Measurements from ENCODE around the gene NCKIPSD. TPM values are rescaled to one million over a fixed set of nuclear protein-coding genes. Genes with fewer than 3 reads are reported as not detected.
"Not testable (repeated sequence)": the region's sequence is repeated elsewhere in the genome, so short reads cannot be mapped to it uniquely, and the experiment has no call there.

The NCKIPSD gene
- total RNA-seq (2022): 23.8 and 26.9 TPM in 2 replicates
- Bru-seq, nascent RNA: percentile 53 among the genes with signal in this experiment
- BruChase-seq, experiment 1, labeled RNA remaining after a 6-hour chase: percentile 69 among the genes with signal in this experiment
- percentile 63 among the genes with signal in this experiment for BruChase-seq, experiment 2, labeled RNA remaining after a 2-hour chase
- long read RNA-seq, transcript NCKIPSD-201 (13 exons, 2,989 nt): major isoform, 24 of 88 reads
- long read RNA-seq, transcript NCKIPSD-204 (13 exons, 2,925 nt): minor isoform, 18 of 88 reads
- long read RNA-seq, partial matches to known transcripts: 4 of 88 reads
- long read RNA-seq, other reads (novel, unspliced or antisense): 42 of 88 reads

DNA sequence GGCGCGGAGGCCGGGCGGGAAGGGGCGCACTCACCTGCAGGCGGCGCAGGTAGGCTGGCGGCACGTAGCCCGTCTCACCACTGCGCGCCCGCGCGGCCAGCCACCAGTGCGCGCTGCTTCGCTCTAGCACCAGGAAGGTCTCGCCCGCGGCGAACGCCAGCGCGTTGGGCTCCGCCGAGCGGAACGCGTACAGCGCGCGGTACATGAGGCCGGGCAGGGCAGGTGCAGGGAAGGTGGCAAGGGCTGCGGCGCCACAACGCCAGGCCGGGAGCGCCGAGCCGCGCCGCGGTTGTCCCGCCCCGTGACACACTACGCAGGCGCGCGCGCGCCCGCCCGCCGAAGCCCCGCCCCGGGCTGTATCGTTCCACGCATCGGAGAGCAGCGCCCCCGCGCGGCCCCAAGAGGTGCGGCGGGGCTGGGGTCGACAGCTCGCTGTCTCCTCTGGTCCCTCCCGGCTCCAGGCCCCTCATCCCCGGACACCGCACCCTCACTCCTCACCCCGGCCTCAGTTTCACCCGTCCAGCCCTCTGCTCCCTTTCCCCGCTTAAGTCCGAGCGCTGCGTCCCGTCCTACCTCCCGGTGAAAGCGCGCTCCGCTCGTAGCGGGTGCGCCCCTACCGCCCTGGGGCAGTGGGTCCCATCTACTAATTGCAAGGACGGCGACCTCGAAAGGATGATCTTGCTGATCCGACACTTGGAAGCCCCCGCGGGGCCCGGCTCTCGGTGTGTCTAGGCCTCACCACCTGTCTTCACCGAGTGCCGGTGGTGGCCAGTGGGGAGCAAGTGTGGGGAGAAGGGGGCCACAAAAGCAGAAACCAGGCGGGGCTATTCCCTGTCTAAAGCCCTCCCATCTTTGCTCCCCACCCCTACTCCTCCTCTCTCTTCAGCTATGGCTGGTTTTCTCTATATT, at the start of gene NCKIPSD:
NCKIPSD (minus strand) TSS at position 313 of the 909 bp plus-strand sequence; CDS start at position 205, 108 bp downstream.
- no peaks in the 10 kb centered on the region for H3K27me3 Mint-ChIP-seq (ENCODE audit: insufficient read depth, unreplicated experiment)
- H3K9me3 Mint-ChIP-seq (ENCODE audit: unreplicated experiment): no peaks in the 10 kb centered on the region
- peak within 1 kb of the TSS; percentile 85 for H3K27ac Mint-ChIP-seq (ENCODE audit: low read depth, unreplicated experiment)
- peak within 1 kb of the TSS; percentile 73 for H3K4me3 Mint-ChIP-seq (ENCODE audit: unreplicated experiment)
- peaks cover 69% of the 10 kb centered on the region for H3K36me3 Mint-ChIP-seq (ENCODE audit: insufficient read depth, unreplicated experiment)
- ChIA-PET CTCF (interaction anchor here (0.6 to 1.8 kb wide), 11 partner anchors 10 to 383 kb away, joined by 3 to 16 read pairs (median 4); partner anchors contain the start of gene PFKFB4), POLR2A (interaction anchor here (0.7 to 1.9 kb wide), 11 partner anchors 10 to 335 kb away, joined by 3 to 17 read pairs (median 5); partner anchors contain the start of genes CELSR3, IP6K2, PFKFB4 and PRKAR2A)
- no TSS peak for BruUV-seq (replicated peaks)
- TF ChIP-seq CTCF (IDR thresholded peaks at IDR 0.05; ENCODE audit: unreplicated experiment): peak; percentile 63
- H3K4me1 Mint-ChIP-seq (ENCODE audit: insufficient read depth, unreplicated experiment): peaks cover 31% of the 10 kb centered on the region
- DNase-seq (ENCODE audit: unreplicated experiment): peak; percentile 85
- intact Hi-C loops (cut with micrococcal nuclease): loop anchor here (1.0 to 10.0 kb wide), 4 partner anchors 22 to 131 kb away; partner anchors contain the start of genes PFKFB4 and SLC26A6

DNA sequence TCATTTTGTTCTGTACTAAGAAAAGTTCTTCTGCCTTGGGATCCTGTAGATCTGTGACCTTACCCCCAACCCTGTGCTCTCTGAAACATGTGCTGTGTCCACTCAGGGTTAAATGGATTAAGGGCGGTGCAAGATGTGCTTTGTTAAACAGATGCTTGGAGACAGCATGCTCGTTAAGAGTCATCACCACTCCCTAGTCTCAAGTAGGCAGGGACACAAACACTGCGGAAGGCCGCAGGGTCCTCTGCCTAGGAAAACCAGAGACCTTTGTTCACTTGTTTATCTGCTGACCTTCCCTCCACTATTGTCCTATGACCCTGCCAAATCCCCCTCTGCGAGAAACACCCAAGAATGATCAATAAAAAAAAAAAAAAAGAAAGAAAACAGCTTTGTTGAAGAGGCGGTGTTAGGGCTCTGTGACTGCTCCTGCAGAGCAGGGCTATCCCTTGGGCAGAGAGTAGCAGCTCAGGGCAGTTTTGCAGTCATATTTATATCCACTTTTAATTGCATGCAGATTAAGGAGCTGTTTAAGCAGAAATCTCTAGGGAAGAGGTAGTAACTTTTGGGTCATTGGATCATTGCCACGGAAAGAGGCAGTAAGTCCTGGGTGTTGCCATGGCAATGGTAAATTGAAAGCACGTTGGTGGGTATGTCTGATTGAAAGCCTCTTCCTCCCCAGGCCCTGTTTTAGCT, 49.5 kb upstream of the NCKIPSD start:
- ChIA-PET POLR2A (interaction anchor here (2.9 kb wide), 1 partner anchor 18 kb away, joined by 10 read pairs; the partner anchor contains the start of gene IP6K2), CTCF (interaction anchor here (0.6 to 1.1 kb wide), 6 partner anchors 12 to 610 kb away, joined by 3 to 6 read pairs (median 4); partner anchors contain the start of gene IP6K2)
- H3K36me3 Mint-ChIP-seq (ENCODE audit: insufficient read depth, unreplicated experiment); H3K9me3 Mint-ChIP-seq (ENCODE audit: unreplicated experiment); DNase-seq (ENCODE audit: unreplicated experiment); H3K27me3 Mint-ChIP-seq (ENCODE audit: insufficient read depth, unreplicated experiment); H3K4me1 Mint-ChIP-seq (ENCODE audit: insufficient read depth, unreplicated experiment); H3K4me3 Mint-ChIP-seq (ENCODE audit: unreplicated experiment); intact Hi-C loops (cut with micrococcal nuclease); BruUV-seq (replicated peaks); H3K27ac Mint-ChIP-seq (ENCODE audit: low read depth, unreplicated experiment): not testable (repeated sequence)

GRCh38 chr3:48734541-48734940, 48.8 kb upstream of the NCKIPSD start:
- H3K36me3 Mint-ChIP-seq (ENCODE audit: insufficient read depth, unreplicated experiment); H3K4me3 Mint-ChIP-seq (ENCODE audit: unreplicated experiment); POLR2A ChIA-PET; CTCF ChIA-PET; H3K27me3 Mint-ChIP-seq (ENCODE audit: insufficient read depth, unreplicated experiment); H3K9me3 Mint-ChIP-seq (ENCODE audit: unreplicated experiment); DNase-seq (ENCODE audit: unreplicated experiment); H3K27ac Mint-ChIP-seq (ENCODE audit: low read depth, unreplicated experiment); intact Hi-C loops (cut with micrococcal nuclease); BruUV-seq (replicated peaks); H3K4me1 Mint-ChIP-seq (ENCODE audit: insufficient read depth, unreplicated experiment): not testable (repeated sequence)

- H3K27me3 Mint-ChIP-seq (ENCODE audit: insufficient read depth, unreplicated experiment); H3K4me1 Mint-ChIP-seq (ENCODE audit: insufficient read depth, unreplicated experiment); POLR2A ChIA-PET; BruUV-seq (replicated peaks); intact Hi-C loops (cut with micrococcal nuclease); H3K9me3 Mint-ChIP-seq (ENCODE audit: unreplicated experiment); H3K4me3 Mint-ChIP-seq (ENCODE audit: unreplicated experiment); H3K36me3 Mint-ChIP-seq (ENCODE audit: insufficient read depth, unreplicated experiment); H3K27ac Mint-ChIP-seq (ENCODE audit: low read depth, unreplicated experiment); DNase-seq (ENCODE audit: unreplicated experiment): not testable (repeated sequence)
- CTCF ChIA-PET: interaction anchor here (0.9 kb wide), 1 partner anchor 49 kb away, joined by 3 read pairs; no protein-coding TSS in a partner anchor
Observed at GRCh38 chr3:48733752-48734518, 48.2 kb upstream of the NCKIPSD start.

Measured in MCF 10A (cell line).